Medulla oblongata (tissue), 1 donor: Measurements from ENCODE around the gene GALNT2.

ENCODE experiments used
- DNase-seq: peaks from one replicate; pipeline ENCODE4 v3.0.0-alpha.2; 2015; ENCODE audit errors: extremely low spot score

The GALNT2 gene

DNA sequence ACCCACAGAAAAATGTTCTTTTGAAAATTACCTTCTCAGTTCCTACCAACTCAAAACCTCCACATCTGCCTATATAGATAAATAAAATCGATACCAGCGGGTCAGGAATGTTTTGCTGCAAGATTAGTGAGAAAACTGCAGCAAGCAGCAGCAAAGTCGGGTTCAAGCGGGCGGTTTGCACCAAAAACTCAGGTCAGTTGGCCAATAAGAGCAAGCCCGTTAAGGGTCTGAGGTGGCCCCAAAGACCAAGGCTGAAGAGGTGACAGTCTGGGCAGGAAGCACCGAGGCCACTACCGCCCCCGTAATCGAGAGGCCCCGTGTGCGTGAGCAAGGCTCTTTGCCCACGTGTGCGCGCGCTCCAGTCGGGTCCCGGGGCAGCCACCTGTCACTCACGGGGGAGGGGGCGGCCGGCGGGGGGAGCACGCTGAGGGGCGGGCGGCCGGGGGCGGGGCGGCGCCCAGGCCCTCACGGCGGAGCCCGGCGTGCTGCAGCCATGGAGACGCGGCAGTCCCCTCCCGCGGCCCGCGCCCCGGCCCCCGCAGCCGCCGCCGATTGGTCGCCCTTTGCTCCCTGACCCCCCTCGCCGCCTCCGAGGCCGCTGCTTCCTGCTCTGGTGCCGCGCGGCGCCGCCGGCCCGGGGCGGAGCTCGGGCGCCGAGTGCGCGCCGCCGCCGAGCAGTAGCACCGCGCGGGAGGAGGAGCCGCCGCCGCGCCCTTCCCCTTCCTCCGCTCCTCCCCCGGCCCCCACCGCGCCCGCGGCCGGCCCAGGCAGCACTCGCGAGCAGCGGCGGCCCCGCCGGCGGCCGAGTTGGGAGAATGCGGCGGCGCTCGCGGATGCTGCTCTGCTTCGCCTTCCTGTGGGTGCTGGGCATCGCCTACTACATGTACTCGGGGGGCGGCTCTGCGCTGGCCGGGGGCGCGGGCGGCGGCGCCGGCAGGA is at the start of gene GALNT2:
TSS of gene GALNT2 (plus strand) at position 773 of the 939 bp plus-strand sequence. CDS start at position 816, 43 bp downstream.
- DNase-seq, result peak; percentile 91

DNA sequence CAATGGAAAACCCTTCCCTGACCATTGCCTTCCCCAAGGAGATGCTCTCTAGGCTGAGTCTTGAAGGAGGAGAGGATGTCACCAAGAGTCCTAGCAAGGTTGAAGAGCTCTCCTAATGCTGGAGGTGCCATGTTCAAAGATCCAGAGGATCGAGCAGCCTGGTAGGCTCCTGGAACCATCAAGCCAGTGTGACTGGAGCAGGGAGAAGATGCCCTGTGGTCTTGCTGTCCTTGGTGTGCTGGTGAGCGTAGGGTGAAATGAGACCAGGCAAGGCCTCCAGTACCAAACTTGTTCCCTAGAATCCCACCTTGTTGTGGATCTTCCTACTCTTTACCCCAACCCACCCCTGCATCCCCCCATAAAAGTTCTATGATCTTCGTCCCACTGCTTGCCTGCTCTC is 46.6 kb upstream of the GALNT2 start:
- DNase-seq, result no peak

- DNase-seq, result no peak
Observed at GRCh38 chr1:230022666-230023380, 44.2 kb upstream of the GALNT2 start.

- DNase-seq, result no peak
Observed at GRCh38 chr1:230025686-230026085, 41.4 kb upstream of the GALNT2 start.

- DNase-seq, result no peak
Observed at GRCh38 chr1:230026139-230026538, 40.9 kb upstream of the GALNT2 start.

DNA sequence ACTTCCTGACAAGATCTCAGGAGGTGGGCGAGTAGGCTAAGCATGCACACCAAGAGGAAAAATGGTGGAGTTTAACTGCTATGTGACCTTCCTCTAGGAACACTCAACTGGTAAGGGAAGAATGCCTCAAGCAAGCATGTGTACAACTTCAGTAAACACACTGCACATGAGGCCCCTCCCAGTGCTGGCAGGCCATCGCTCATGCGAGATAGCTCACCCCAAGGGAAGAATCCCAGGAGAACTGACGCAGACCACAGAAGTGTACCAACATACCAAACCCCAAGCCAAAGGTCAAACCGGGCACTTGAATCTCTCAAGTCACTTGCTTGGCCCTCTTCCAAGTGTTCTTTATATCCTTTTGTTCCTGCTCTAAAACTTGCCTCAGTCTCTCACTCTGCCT is 40.5 kb upstream of the GALNT2 start:
- no peak for DNase-seq

DNA sequence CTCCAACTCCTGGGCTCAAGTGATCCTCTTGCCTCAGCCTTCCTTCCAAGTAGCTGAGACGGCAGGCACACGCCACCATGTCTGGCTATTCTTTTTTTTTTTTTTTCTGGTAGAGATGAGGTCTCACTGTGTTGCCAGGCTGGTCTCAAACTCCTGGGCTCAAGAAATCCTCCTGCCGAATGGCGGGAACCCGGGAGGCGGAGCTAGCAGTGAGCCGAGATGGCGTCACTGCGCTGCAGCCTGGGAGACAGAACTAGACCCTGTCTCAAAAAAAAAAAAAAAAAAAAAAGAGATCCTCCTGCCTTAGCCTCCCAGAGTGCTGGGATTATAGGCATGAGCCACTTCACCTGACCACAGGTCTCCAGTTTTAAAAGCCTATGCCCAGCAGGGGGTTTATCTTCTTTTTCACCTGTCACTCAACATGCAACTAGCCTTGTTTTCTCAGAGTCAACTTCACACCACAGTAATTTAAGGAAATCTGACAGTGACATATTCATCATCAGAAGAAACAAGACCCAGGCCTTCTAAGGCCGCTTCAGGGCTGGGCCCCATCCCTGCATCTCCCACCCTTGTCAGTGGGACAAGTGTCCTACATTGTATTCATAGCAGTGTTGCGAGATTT is 38.3 kb upstream of the GALNT2 start:
- DNase-seq, result no peak

- DNase-seq, result no peak
Observed at GRCh38 chr1:230029244-230029941, 37.6 kb upstream of the GALNT2 start.

DNA sequence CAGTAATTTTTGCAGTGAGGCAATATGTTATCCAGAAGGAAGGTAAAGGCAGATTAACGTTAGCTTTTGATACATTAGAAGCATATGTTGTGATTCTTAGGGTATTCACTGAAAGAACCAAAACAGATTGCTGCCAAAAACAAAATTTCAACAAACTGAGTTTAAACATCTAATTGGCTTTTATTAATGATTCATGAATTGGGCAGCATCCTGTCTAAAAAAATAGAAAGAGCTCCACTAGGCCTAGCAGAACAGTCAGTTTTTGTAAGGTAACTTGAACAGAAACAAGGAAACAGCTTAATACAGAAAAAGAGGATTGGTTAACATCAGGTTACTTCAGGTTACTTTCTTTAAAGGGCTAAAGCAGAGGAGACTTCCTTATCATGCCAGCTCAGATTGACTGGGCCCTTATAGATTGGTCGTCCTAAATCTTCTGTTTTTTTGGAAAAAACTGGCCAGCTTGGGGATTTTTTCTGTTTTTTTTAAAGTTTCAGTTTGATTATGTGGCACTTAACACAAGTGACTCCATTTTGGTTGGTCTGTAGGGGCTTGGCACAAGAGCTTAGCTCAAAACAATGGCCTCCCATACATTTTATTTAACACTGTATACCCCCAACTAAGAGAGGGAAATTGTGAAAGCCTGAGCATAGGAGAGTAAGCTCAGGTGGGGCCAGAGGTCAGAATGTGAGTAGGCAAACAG is 36.8 kb upstream of the GALNT2 start:
- no peak for DNase-seq

DNA sequence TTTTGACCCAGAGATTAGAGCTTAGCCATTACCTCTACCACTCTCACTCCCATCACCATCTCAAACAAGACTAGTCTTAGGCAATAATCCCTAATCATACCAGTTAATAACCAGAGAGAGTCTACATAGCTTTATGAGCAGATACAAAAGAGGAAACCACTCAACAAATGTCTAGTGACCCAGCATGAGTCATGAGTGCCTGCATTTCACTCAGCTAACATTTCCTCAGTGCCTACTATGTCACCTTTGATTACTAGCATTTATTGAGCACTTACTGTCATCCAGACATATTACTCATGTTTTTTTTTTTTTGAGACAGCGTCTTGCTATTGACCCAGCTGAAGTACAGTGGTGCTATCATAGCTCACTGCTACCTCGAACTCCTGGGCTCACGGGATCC is 35.9 kb upstream of the GALNT2 start:
- no peak for DNase-seq

DNA sequence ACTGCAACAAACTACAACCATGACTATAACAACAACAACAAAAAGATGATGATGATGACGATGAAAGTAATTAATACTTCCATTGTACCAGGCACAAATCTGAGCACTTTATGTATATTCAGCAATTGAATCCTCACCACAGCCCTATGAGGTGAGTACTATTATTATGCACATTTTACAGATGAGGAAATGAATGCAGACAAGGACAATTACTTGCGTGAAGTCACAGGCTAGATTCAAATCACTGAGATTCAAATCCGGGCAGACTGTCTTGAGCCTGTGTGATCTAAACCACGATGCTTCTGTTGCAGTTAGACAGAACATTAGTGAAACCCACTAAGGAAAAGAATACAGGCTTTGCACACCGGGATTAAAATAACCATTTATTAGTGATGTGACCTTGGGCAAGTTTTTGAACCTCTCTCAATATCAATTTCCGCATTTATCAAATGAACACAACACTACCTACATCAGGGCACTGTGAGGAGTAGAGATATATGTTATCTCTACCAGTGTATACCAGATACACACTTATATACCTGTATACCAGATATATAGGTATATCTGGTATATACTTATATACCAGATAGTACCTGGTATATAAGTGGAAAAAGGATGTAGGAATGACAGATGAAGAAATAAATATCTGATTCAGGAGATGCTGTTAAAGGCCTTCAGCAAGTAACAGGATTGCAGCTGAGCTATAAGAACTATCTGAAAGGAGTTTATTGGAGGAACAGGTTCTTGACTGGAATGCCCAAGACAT is 34.3 kb upstream of the GALNT2 start:
- DNase-seq, result no peak

GRCh38 chr1:230037261-230037660 is 29.8 kb upstream of the GALNT2 start:
- DNase-seq, result no peak

DNA sequence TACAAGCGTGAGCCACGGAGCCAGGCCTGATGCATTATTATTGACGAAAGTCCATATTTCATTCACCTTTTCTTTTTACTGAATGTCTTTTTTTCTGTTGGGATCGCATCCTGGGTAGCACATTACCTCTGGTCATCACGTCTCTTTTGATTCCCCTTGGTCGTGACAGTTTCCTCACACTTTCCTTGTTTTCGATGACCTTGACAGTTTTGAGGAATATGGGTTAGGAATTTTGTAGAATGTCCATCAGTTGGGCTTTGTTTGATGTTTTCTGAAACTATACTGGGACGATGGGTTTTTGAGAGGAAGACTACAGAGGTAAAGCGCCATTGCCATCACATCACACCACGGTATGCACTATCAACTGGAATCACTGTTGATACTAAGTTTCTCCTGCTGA is 26.6 kb upstream of the GALNT2 start:
- no peak for DNase-seq

- DNase-seq, result no peak
Observed at GRCh38 chr1:230043081-230043480, 24.0 kb upstream of the GALNT2 start.

DNA sequence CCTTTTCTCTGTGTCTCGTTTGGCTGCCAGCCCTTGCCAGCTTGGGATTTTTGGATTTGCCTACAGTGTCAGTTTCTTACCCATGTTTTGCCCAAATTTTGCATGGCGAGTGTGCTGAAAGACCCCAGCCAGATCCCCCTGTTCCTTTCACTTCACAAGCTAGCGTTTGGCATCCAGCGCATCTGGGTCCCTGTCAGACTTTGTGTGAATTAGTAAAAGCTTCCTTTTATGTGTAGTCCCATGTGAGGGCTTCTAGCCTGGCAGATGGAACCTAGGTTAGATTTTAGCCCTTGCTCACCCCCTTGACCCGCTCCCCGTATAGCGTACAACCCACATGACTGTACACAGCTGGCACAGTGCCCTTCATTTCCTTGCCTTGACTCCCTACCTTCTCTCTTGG is 22.3 kb upstream of the GALNT2 start:
- no peak for DNase-seq

GRCh38 chr1:230047114-230047865 is 19.7 kb upstream of the GALNT2 start:
- DNase-seq, result no peak

DNA sequence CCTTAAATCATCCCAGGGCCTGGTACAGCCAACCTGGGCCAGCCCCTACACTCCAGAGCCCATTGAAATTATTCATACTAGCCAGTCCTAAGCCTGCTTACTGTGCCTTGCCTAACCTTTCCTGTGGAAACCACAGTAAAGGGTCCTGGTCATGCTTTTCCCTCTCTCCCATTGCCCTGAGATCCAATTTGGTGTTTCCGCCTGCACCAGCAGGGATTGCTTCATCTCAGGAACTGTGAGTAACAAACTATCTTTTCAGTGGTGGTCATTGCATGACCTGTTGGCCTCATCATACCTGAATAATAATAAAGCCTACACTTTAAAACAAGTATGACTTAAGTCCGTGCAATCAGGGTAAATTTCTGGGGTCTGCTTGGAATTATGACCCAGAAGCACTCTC is 18.7 kb upstream of the GALNT2 start:
- no peak for DNase-seq

- no peak for DNase-seq
Observed at GRCh38 chr1:230048922-230049321, 18.1 kb upstream of the GALNT2 start.

- no peak for DNase-seq
Observed at GRCh38 chr1:230049731-230050130, 17.3 kb upstream of the GALNT2 start.
